Sigmoid colon (tissue), 4 donors: ENCODE results near the gene MIB1.

Experiments
- CTCF ChIP-seq, 4 experiments: fragments of 450-650 bp in 3 of 4; fragments of 200-600 bp in 1 of 4; IDR thresholded peaks; one replicate each; pipeline ENCODE4 v1.5.1; 2016 to 2019; ENCODE audit warnings: antibody characterized with exemption in 4 of 4, mild to moderate bottlenecking in 3 of 4, moderate library complexity in 2 of 4
- POLR2AphosphoS5 ChIP-seq, 4 donors: sonication (generic); formaldehyde crosslinking; IDR thresholded peaks; one replicate each; pipeline ENCODE4 v1.6.1; 2017; ENCODE audit warnings: antibody characterized with exemption in 4 of 4

- TF ChIP-seq POLR2AphosphoS5 (IDR thresholded peaks at IDR 0.05), result no peak
- TF ChIP-seq CTCF (IDR thresholded peaks at IDR 0.05), result no peak
These were observed 1.7 kb downstream of the MIB1 start for GRCh38 chr18:21742315-21742687.
